MG63 (cell line): ENCODE measurements around the gene PSG4. TPM values are rescaled to one million over a fixed set of nuclear protein-coding genes. Genes with fewer than 3 reads are reported as not detected.
"Not testable (repeated sequence)": the region's sequence is repeated elsewhere in the genome, so short reads cannot be mapped to it uniquely, and the experiment has no call there.

Experiments
- DNase-seq: peaks from one replicate; pipeline ENCODE4 v3.0.0-alpha.2; 2020
- H3K27me3 ChIP-seq: fragments of 250-450 bp; sonication (Bioruptor Pico); 2 replicates; pipeline ENCODE4 v1.5.1; 2020; ENCODE audit warnings: mild to moderate bottlenecking, moderate library complexity
- H3K36me3 ChIP-seq: fragments of 250-450 bp; sonication (Bioruptor Pico); 2 replicates; pipeline ENCODE4 v1.5.1; 2020; ENCODE audit warnings: mild to moderate bottlenecking, moderate library complexity
- H3K4me3 ChIP-seq: fragments of 250-450 bp; sonication (Bioruptor Pico); 2 replicates; pipeline ENCODE4 v1.5.1; 2020; ENCODE audit warnings: mild to moderate bottlenecking, moderate library complexity
- H3K9me3 ChIP-seq: fragments of 250-450 bp; sonication (Bioruptor Pico); 2 replicates; pipeline ENCODE4 v1.5.1; 2020; ENCODE audit warnings: mild to moderate bottlenecking, moderate library complexity
- total RNA-seq: library from RNA; depleted of rRNA; stranded (reverse); fragments of >200 nt; shearing (Covaris generic); gene quantifications from 2 replicates; pipeline ENCODE4 v1.2.3, GENCODE V29; 2014; ENCODE audit warnings: low replicate concordance; rRNA removed

The PSG4 gene
- total RNA-seq, 1 experiment from 2014 or later, result not detected

DNA sequence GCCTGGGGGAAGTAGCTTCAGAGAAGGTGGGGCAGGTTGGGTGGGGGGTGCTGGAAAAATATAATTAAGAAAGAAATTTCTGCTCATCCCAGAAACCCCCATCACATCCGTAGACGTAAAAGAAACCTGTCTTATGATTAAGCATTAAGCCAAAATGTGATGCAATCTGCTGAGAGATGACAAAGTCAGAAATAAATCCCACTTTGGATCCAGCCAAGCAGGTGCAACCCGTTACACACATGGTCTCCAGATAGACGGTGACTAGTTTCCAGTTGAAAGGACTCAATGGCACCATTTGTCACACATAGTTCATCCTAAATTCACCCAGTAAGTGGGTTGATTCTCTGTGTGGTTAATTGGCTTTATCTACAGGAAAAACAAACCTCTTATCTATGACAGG is 53.2 kb downstream of the PSG4 start:
- Histone ChIP-seq H3K36me3 (no peaks in the 10 kb centered on the region), H3K4me3 (no peak overlapping the region), H3K9me3 (no peaks in the 10 kb centered on the region), H3K27me3 (no peaks in the 10 kb centered on the region)
- DNase-seq, result no peak

DNA sequence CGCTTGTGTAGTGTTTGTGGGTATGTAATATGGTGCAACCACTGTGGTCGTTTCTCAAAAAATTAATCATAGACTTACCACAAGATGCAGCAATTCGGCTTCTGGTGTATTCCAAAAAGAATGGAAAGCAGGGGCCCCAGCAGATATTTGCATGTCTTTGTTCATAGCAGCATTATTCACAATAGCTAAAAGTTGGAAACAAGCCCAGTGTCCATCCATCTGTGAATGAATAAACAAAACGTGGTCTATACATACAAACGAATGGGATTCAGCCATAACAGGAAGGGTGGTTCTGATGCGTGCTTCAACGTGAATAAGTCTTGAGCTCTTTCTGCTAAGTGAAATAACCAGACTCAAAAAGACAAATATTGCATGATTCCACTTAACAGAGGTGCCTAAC is 55.6 kb downstream of the PSG4 start:
- H3K36me3 ChIP-seq, H3K4me3 ChIP-seq, H3K9me3 ChIP-seq, H3K27me3 ChIP-seq: not testable (repeated sequence)
- DNase-seq, result peak; percentile 48

GRCh38 chr19:43148233-43148632 is 57.2 kb downstream of the PSG4 start:
- Histone ChIP-seq H3K4me3 (no peak overlapping the region), H3K36me3 (no peaks in the 10 kb centered on the region), H3K9me3 (no peaks in the 10 kb centered on the region), H3K27me3 (no peaks in the 10 kb centered on the region)
- peak; percentile 61 for DNase-seq

Other genes with a start within 250 kb of the PSG4 start
- gene PSG11, start 179.2 kb downstream of the PSG4 start, total RNA-seq, result not detected in 2 replicates
- gene PSG2, start 122.9 kb downstream of the PSG4 start, total RNA-seq, result not detected in 2 replicates
- 9.5 and 9.7 TPM in 2 replicates for gene PSG5, start 19.1 kb downstream of the PSG4 start, total RNA-seq
- not detected in 2 replicates for gene PSG9, start 63.9 kb upstream of the PSG4 start, total RNA-seq
- gene CD177, start 148.0 kb upstream of the PSG4 start, total RNA-seq, result 2.7 and 4.9 TPM in 2 replicates
- not detected in 2 replicates for gene TEX101, start 209.3 kb upstream of the PSG4 start, total RNA-seq